Measurements from ENCODE around the gene PRIMPOL.

DNA sequence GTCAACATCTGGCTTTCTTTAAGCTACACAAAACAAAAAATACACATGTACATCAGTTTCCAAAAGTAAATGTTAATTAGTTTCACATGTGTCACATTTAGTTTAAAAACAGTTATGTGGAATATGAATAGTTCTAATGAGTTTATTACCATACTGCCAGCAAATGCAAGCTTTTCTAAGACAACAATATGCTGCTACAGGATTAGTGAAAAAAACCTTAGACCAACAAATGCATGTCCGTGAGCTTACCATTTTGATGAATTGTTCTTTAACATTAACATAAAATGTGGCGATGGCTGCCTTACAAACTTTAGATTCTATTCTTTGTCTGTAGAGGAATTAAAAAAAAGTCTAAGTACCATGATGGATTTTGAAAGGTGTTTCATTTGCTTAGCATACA lies 52.6 kb downstream of the PRIMPOL start:
- TF ChIP-seq, protein P1, sequence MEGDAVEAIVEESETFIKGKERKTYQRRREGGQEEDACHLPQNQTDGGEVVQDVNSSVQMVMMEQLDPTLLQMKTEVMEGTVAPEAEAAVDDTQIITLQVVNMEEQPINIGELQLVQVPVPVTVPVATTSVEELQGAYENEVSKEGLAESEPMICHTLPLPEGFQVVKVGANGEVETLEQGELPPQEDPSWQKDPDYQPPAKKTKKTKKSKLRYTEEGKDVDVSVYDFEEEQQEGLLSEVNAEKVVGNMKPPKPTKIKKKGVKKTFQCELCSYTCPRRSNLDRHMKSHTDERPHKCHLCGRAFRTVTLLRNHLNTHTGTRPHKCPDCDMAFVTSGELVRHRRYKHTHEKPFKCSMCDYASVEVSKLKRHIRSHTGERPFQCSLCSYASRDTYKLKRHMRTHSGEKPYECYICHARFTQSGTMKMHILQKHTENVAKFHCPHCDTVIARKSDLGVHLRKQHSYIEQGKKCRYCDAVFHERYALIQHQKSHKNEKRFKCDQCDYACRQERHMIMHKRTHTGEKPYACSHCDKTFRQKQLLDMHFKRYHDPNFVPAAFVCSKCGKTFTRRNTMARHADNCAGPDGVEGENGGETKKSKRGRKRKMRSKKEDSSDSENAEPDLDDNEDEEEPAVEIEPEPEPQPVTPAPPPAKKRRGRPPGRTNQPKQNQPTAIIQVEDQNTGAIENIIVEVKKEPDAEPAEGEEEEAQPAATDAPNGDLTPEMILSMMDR (IDR thresholded peaks at IDR 0.05): no peak
- no peak for TF ChIP-seq POLR2A (IDR thresholded peaks at IDR 0.05)
